Measurements from ENCODE around the gene PRKCE.

The PRKCE gene

DNA sequence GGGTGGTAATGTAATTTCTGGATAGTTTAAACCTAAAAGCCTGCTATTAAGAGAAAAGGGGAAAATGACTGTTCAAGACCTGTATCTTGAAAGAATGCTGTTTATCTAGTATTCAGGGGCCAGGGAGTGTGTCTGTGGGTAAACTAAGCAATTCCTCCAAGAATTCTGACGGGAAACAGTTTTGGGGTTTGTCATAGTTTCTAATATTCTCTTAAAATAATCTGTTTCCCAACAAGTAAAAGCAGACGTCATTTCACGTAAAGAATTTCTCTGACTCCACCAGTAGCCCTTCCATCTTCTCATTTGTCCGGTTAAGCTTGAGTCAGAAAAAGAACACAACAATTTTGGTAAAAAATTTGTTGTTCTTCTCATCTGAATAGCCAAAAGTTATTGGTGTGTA, 413.7 kb downstream of the PRKCE start:
- DNase-seq, result no peak

GRCh38 chr2:46066116-46066515, 414.6 kb downstream of the PRKCE start:
- no peak for DNase-seq

DNA sequence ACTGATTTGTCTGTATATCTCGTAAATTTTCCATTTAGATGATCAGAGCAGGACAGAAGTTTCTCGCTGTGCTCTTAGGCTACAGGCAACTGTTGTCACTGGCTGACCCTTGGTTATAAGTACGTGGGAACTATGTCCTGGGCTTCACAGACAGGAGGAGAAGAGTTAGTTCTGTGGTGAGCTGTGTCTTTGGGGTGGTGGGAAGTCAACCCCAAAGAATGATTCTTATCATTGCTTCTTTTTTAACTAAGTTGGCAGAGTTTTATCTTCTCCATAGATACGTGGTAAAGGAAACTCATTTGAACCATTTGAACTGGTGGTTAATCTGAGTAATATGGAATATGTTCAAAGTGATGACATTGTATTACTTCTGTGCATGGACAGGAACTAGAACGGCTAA, 415.1 kb downstream of the PRKCE start:
- DNase-seq, result no peak

GRCh38 chr2:46067062-46067461, 415.6 kb downstream of the PRKCE start:
- no peak for DNase-seq

- no peak for DNase-seq
Observed at GRCh38 chr2:46067501-46068305, 416.2 kb downstream of the PRKCE start.

- no peak for DNase-seq
Observed at GRCh38 chr2:46068636-46069035, 417.2 kb downstream of the PRKCE start.

- no peak for DNase-seq
Observed at GRCh38 chr2:46071074-46071473, 419.6 kb downstream of the PRKCE start.

GRCh38 chr2:46072101-46072820, 420.8 kb downstream of the PRKCE start:
- no peak for DNase-seq

- DNase-seq, result no peak
Observed at GRCh38 chr2:46073540-46074046, 422.1 kb downstream of the PRKCE start.

DNA sequence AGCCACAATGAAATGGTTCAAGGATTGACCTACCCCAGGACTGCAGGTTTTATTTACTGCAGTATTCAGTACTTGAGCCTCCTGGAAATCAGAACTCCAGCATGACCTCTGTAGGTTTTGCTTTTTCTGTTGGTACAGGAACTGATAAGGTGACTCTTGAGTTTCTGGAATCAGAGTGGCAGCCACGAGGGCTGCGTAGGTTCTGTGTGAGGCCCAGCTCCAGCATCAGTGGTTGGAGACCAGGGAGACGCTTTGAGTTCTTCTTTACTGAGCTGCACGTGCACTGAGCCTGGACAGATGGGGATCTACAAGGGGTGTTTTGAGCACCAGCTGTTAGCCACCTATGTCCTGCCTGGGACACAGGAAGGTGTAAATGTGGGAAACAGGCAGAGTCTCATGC, 423.0 kb downstream of the PRKCE start:
- DNase-seq, result no peak

DNA sequence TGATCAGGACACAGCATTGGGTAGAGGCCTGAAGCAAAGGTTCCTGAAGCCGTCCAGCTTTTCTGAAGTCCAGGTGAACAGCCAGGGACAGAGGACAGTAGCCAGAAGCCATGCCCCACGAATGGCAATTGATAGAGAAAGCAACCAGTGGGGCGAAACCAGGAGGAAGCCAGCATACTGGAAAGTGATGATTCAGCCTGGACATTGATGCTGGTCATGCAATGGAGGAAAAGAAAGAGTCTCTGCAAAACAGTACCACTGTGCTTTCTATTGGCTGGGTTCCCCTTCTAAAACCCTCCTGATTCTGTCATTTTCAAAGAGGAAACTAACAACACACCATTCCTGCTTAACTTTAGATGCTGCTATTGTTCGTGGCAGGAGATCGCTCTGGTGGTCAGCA, 424.4 kb downstream of the PRKCE start:
- DNase-seq, result no peak

- no peak for DNase-seq
Observed at GRCh38 chr2:46076251-46076650, 424.8 kb downstream of the PRKCE start.

DNA sequence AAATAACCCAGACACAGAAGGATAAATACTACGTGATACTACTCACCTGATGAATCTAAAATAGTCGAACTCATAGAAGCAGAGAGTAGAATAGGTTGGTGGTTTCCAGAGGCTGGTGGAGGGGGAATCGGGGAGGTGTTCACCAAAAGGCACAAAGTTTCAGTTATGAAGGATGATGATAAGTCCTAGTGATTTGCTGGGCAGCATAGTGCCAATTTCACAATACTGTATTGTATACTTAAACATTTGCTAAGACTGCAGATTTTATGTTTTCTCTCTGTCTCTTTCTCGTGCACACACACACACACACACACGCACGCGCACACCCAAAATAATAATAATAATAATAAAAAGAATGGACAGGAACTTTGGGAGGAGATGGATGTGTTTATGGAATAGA, 425.4 kb downstream of the PRKCE start:
- no peak for DNase-seq

DNA sequence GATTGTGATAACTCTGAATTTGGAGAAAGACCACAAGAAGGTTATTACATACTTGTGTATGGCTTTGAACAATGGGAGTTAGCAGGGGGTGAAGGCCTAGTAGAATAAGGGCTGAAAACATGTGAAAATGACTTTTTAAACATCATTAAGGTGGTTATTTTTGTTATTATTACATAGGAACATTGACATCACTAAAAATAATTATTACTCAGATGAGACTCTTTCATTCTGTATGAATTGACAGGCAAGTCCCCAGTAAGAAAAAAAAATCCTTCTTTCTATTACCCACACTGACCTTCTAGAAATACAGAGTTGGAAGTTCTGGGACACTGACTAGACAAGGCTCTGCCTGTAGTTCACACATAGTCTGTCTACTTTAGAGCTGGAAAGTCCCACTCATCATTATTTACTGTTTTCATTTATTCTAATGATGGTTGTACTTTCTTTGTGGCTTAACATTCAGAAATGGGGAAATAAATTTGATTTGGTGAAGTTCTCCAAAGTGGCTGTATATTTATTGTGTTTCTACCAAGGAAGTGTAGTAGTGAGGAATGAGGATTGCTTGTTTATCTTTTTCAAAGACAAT, 426.1 kb downstream of the PRKCE start:
- DNase-seq, result no peak

- DNase-seq, result no peak
Observed at GRCh38 chr2:46079985-46080560, 428.6 kb downstream of the PRKCE start.

GRCh38 chr2:46082531-46083485, 431.3 kb downstream of the PRKCE start:
- DNase-seq, result no peak

- no peak for DNase-seq
Observed at GRCh38 chr2:46086578-46087070, 435.1 kb downstream of the PRKCE start.

DNA sequence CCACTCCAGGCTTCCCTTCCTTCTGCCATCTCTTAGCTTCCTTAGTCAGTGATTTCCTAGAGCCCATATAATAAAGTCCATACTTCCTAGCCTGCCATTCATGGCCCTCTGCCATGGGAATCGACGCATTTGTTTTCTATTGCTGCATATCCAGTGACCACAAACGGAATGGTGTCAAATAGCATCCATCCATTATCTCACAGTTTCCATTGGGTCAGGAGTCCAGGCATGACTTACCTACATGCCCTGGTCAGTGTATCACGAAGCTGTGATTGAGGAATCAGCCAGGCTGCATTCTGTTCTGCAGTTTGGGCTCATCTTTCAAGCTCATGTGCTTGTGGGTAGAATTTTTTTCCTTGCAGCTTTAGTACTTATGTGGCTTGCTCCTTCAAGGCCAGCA, 436.0 kb downstream of the PRKCE start:
- no peak for DNase-seq

- DNase-seq, result no peak
Observed at GRCh38 chr2:46091004-46091403, 439.5 kb downstream of the PRKCE start.

DNA sequence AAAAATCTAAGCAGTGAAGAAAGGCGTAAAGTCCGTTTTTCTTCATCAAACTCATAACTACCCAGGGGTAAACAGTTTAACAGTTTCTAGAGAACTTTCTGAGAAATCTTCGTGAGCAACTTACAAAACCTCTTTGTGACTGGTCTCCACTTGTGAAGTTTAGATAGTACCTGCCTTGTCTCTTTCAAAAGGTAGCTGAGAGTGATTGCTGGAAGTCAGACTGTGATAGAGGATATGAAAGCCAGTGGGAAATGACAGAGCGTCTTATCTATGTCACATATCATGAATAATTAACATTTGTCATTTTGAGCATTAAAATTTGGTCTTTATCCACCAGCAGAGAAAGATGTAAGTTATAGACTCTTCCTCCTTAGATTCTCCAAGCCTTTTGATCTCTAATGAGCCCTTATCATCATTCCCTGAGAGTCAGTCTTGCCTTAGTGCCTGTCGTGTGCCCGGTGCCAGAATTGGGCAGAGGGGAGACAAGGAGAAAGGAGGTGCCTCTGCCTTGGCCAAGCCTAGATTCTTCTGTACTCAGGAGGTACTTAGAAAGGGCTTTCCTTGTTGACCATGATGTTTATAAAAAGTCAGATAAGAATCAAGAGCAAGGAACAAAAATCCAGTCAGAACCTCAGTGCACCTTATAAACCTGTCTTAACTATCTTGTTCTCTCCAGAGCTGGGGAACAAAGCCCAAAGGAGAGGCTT, 440.6 kb downstream of the PRKCE start:
- no peak for DNase-seq

DNA sequence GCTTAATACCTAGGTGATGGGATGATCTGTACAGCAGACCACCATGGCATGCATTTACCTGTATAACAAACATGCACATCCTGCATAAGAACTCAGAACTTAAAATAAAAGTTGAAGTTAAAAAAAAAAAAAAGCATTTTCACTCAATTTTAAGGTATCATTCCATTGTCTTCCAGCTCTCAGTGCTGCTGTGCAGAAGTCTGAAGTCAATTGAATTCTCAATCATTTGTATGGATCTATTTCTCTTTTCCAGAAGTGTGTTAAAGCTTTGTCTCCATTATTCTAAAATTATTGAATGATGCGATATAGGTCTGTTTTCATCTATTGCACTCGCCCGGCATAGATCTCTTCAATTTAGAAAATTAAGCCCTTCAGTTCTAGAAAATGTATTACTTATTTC, 443.2 kb downstream of the PRKCE start:
- DNase-seq, result no peak
